Stimulated activated CD4-positive, alpha-beta T cell treated with anti-CD3 and anti-CD28 coated beads, Interleukin-1b, Interleukin-23, amount 100 ng/mL, for 4 hours (primary cell): ENCODE measurements around the gene CUX1.
"Not testable (repeated sequence)": the region's sequence is repeated elsewhere in the genome, so short reads cannot be mapped to it uniquely, and the experiment has no call there.

ENCODE experiments used
- DNase-seq, 2 donors: peaks; one replicate each; pipeline ENCODE4 v3.0.0-alpha.2; 2020; ENCODE audit warnings: low read depth in 2 of 2

CUX1 gene

DNA sequence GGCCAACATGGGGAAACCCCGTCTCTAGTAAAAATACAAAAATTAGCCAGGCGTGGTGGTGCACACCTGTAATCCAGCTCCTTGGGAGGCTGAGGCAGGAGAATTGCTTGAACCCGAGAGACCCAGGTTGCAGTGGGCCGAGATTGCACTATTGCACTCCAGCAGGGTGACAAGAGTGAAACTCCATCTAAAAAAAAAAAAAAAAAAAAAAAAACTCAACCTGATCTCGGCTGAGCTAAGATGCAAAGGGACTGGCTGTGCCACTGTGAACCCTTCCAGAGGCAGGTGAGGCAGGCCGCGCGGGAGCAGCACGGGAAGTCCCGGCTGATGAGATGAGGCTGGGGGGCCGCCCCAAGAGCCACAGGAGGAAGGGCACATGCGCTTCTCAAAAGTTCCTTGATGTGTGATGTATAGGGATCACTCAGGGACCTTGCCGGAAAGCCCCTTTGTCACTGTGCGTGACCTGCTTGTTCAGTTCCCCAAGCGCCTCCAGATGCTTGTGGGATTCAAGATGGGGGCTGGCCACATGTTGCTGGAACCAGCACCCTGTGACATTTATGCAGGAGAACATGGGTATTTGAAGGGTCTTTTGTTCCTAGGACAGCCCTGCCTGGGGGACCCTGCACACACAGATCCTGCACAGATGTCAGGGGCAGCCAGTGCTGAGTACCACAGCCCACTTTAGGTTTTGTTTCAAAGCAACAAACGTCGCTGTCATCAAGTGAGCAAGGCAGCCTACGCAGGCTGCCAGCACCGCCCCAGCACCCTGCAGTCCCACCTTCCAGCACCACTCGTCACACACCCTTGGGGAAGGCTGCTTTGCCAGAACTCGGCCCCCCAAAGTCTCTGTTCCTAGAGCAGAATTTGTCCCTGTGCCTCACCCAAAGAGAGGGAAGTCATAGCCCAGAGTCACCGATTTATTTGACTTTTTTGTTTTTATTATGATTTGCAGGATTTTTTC is 394.4 kb downstream of the CUX1 start:
- no peak for DNase-seq

DNA sequence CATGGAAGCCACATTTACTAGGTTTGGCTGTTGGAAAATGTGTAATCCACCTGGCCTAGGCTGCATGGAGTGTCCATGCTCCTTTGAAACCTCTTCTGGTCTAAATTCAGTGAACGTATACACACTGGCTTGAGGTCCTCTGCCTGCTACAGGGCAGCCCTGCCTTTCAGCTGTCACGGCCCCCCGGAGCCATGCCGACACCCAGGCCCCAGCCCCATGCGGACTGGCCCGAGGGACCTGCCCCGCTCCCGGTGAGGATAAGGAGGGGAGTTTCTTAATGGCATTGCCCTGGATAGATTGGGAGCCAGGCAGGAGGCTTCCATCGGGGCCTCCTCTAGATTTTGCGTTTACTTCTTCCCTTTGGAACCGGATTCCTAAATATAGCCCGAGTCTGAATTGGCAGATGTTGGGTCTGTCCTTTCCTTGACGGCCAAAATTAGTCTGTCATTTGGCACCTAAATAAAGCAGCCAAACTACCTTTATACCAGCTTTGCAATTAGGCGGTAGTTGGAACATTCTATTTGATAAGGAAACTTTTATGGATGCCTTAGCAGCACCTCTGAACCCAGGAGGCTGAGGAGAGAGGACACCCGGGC is 397.1 kb downstream of the CUX1 start:
- no peak for DNase-seq

DNA sequence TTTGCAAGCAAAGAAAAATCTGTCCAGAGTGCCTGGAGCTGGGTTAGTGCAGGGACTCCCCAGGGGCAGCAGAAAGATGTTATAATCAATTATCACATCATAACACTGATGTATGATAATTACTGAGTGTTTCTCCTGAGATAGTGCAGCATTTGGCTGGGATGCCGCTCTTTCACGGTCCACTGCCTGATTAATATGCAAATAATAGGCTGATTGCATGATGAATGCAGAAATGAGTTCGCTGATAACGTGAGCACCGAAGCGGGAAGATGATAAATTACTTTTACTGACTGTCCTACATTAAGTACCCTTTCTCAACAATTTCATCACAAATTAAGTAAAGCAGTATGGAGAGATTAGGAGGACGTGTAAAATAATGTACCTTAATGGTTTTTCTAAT is 397.8 kb downstream of the CUX1 start:
- DNase-seq = no peak

DNA sequence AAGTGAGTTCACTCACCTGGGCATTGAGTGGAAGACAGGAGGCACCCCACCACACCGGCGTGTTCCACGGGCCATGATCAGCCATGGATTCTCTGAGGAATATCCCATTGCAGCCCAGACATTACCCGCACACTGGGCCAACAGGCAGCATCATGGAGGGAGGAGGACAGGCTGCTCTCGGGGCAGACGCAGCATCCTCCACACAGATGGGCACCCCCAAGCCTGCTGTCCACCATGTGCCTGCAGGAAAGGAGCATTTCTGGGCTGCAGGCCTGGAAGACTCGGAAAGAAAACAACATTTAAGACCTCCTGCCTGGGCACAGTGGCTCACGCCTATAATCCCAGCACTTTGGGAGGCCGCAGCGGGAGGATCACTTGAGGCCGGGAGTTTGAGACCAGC is 398.3 kb downstream of the CUX1 start:
- no peak for DNase-seq

DNA sequence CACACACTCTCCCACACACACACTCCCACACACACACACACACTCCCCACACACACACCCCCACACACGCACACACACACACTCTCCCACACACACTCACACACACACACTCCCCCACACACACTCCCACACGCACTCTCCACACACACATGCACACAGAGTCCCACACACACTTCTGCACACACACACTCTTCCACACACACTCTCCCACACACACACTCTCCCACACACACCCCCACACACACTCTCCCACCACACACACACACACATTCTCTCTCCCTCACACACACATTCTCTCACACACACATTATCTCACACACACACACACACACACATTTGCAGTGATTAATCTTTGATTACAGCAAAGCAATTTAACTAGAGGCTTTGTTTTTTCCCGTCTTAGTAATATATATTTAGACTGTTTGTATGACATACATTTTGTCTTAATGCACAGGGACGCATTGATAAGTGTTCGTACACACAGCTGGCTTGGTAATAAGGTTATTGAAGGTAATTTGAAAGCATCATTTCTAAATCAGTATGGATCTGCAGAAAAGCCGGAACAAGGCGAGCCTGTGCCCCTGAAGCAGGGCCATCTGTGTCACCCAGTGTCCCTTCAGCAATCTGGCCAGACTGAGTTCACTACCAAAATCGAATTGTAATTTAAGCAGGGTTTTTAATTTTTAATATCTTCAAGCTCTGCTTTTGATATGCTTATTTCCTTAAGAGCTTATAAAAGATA is 399.3 kb downstream of the CUX1 start:
- no peak for DNase-seq

DNA sequence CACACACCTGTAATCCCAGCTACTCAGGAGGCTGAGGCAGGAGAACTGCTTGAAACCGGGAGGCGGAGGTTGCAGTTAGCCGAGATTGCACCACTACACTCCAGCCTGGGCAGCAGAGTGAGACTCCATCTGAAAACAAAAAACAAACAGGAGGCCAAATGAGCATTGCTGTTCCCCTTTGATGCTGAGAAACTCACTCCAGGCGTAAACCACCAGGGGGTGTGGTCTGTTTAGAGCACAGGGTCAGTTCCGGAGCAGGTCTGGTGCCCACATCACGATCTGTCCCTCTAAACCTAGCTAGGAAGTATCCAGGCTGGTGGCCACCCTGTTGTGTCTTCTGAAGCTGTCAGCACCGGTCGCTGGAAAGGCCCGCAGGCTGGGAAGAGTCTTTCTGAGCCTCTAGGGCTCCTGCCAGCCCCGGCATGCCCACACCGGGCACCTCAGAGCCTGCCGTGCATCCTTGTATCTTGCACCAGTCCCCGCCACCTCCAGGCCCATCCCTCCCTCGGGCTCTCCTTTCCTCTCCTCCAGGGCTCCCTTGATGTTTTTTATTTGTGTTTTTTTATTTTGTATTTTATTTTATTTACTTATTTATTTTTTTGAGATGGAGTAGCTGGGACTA is 402.9 kb downstream of the CUX1 start:
- DNase-seq = no peak

DNA sequence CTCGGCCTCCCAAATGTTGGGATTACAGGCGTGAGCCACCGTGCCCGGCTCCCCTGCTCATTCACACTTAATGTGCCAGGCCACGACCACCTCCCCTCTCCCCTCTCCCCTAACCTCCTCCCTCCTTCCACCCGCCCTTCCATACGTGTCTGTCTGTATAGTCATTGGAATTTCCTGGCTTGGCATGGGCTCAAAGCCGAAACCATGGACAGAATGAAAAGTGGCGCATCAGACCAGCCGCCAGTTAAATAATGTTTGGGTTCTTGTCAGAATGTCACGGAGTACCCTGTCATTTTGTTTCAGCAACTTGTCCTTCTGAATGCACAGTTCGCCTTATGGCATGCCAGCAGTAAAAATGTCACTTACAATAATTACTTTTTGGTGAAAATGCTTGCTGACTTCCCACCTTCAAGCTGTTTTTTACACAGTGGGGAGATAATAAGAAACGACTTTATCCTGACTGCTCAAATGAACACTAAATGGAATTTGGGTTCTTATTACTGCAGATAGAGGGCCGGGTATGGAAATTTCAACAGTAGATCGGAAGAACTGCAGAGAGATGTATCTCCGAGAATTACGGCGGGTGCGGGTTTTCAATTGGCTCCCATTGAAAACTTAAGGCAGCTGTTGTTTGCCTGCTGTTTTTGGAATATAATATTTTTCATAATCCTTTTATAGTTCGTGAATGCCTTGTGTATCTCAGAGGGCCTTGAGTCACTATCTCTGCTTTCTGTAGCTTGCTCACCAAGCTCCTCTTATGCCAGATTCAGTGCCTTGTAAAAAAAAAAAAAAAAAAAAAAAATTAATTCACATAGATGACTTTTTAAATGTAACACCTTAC is 403.8 kb downstream of the CUX1 start:
- DNase-seq = no peak

DNA sequence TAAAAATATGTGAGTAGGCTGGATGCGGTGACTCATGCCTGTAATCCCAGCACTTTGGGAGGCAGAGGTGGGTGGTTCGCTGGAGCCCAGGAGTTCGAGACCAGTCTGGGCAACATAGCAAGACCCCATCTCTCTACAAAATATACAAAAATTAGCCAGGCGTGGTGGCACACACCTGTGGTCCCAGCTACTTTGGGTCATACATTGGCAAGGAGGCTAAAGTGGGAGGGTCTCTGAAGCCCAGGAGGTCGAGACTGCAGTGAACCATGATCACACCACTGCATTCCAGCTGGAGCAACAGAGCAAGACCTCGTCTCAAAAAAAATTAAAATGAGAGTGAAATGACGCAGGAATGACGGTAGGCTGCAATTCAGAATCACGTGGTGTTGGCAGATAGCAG is 404.5 kb downstream of the CUX1 start:
- no peak for DNase-seq

DNA sequence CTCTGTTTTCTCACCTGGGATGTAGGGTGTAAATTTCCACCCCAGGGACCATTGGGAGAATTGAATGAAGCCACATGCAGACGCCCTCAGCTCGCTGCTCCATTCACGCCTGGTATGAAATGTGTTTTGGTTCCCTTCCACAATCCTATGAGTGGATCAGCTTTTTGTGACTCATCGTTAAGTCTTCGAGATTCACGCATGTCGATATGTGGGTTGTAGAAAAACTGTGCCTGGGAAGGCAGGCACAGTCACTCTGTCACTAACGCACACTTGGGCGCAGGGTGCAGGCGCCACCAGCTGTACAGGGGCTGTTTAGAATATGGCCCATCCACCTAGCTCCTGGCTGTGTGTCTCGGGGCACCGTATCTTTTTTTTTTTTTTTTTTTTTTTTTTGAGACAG is 405.0 kb downstream of the CUX1 start:
- no peak for DNase-seq

DNA sequence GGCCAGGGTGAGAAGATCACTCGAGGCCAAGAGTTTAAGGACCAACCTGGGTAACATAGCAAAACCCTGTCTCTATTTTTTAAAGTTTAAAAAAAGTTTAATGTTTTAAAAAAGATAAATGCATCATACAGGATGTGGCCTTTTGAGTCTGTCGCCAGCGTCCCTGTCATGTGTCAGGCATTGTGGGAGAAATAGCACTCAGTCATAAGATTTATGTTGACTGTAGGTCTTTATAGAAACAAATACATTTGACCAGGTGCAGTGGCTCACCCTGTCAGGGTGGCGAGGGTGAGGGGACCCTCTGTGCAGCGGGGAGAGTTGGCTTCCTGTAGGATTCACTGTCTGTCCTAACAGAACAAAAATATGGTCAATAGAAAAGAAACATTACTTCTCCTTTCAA is 405.8 kb downstream of the CUX1 start:
- DNase-seq = no peak

DNA sequence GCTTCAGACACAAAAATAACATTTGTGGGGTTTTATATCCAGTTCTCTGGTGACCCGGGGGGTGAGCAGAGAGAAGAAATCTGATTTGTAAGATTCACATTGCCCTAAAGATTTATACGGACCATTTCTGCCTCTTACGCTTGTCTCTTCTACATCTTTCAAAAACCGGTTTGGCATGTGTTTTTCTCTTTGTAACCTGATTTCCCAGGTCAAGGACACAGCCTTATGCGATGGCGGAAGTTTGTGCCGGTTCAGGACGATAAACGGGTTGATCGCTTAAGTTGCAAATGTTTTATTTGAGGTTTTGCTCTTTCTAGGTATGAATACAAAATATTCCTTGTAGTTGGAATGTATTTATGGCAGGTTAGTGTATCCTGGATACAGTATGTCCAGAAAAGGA is 407.6 kb downstream of the CUX1 start:
- DNase-seq = no peak

DNA sequence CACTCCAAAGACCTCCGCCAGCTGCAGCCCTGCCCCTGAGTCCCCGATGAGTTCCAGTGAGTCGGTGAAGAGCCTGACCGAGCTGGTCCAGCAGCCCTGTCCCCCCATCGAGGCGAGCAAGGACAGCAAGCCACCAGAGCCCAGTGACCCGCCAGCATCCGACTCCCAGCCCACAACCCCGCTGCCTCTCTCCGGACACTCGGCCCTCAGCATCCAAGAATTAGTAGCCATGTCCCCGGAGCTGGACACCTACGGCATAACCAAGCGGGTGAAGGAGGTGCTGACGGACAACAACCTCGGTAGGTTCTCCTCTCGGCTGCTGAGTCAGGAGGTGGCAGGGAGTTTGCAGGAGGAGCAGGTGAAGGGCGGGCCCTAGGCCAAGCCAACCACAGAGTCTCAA is 409.9 kb downstream of the CUX1 start:
- no peak for DNase-seq

DNA sequence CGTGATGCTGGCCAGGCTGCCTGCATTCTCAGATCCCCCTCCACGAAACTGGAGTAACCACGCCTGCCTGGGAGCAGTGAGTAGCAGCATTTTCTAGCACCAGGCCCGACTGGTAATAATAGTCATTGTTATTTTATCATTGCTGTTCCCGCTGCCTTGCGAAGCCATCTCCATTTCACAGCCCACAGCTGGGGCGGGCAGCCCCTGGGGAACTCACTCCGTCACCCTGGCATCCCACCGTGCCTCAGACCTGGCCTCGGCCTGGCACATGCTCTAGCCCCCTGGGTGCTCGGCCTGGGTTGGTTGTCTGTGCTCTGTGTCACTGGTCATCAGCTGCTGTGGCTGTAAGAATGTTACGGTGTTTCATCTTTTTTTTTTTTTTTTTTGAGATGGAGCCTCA is 411.5 kb downstream of the CUX1 start:
- no peak for DNase-seq

DNA sequence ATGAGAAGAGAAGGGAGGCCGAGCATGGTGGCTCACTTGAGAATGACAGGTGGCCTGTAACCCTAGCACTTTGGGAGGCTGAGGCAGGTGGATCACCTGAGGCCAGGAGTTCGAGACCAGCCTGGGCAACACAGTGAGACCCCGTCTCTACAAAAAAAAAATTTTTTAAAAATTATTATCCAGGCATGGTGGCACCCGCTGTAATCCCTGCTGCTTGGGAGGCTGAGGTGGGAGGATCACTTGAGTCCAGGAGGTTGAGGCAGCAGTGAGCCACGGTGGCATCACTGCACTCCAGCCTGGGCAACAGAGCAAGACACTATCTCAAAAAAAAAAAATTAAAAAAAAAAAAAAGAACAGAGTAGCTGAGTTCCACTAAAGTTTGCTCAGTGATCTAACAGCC is 412.7 kb downstream of the CUX1 start:
- not testable (repeated sequence) for DNase-seq

DNA sequence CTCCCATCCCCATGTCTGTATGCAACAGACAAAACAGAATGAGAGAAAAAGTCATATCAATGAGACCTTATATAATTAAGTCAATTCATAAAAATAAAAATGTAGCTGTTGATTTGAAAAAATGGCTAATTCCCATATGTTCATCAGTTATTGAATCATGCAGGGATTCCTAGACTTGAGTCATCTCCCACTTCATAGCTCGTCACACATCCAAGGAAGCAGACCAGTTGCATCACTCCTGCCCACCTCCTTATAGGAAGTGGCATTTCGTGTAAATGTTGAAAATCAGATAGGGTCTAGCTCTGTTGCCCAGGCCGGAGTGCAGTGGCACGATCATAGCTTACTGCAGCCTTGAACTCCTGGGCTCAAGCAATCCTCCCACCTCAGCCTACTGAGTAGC is 413.2 kb downstream of the CUX1 start:
- DNase-seq = no peak

DNA sequence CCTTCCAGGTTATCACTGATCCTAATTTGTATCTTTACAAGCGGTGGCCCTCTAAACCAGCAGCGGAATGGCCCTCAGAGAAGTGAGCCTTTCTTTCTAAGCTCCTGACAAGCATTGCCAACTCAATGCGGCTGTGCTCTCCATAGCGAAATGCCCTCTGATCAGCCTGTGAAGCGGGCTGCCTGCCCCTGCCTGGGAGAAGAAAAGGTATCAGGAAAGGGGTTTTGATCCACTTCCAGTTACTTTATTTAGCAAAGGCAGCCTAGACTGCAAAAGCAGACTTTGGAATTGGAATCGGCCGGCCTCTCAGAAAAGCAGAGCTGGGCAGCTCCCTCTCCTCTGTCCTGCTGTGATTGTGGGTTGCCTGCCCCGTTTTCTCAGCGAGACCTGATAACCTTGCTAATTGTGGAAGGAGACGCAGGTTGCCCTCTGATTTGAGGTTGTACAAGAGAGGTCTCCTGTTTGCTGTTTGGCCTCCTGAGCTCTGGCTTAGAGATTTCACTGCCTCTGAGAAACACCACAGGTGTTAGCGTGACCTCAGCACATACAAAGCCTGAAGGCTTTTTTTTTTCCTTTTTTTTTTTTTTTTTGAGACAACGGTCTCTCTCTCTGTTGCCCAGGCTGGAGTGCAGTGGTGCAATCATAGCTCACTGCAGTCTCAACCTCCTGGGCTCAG is 415.3 kb downstream of the CUX1 start:
- no peak for DNase-seq

DNA sequence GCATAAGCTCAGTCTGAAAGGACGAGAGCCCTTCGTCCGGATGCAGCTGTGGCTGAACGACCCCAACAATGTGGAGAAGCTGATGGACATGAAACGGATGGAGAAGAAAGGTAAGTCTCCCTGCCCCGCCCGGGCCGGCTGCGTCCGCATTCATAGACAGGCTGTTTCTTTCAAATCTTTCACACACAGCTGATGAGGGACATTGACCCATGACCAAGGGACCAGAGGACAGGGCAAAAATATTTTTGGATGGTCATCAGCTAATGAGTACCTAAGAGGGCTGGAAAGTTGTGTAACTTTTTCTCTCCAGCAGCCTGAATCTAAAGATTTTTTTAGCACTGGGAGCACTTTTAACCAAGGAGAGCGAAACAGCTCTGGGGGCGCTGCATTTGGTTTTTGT is 416.7 kb downstream of the CUX1 start:
- no peak for DNase-seq

DNA sequence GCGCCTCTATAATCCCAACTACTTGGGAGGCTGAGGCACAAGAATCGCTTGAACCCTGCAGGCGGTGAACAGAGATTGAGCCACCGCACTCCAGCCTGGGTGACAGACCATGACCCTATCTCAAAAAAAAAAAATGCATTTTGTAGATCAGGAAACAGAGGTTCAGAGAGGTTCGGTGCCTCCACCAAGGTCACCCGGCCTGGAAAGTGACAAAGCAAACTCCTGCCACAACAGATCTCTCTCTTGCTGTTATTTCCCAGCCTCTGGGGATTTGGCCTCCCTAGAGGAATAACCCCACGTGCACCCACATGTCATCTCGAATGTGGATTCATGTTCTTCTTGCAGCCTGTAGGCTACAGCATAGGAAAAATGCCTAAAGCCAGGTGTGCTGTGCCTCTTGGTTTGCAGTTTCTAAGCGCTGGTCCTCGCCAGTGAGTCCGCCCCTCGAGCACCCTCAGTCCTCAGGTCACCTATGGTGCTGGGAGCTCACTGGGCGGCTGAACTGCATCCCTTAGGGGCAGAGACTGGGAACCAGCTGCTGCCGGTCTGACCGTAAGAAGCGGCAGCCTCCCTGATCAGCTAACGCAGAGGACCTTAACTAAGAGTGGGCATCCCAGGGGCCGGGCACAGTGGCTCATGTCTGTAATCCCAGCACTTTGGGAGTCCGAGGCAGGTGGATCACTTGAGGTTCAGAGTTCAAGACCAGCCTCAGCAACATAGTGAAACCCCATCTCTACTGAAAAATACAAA is 417.6 kb downstream of the CUX1 start:
- no peak for DNase-seq

DNA sequence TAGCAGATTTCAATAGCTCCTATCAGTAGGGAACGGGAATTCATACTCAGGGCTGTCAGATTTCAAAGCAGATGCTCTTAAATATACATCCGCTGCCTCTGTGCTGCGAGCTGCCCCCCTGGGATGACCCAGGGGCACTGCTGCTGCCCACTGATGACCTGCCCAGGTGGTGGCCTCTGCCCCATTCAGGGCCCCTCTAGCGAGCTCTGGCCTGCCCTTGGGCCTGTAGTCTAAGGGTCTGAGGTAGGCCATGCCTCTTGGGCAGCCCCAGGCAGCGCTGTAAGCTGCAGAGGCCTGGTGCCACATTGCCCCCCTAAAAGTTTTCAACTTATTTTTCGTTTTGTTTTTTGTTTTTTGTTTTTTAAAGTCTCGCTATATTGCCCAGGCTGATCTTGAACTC is 418.7 kb downstream of the CUX1 start:
- DNase-seq = no peak
